CD14-positive monocyte (primary cell): ENCODE data around the gene SOD3. TPM values are rescaled to one million over a fixed set of nuclear protein-coding genes. Genes with fewer than 3 reads are reported as not detected.

Experiments
- DNase-seq, 3 donors: peaks; one replicate each; pipeline ENCODE4 v3.0.0-alpha.2; 2011 to 2022
- H2AFZ ChIP-seq: 2 replicates; pipeline ENCODE4 v1.6.0; 2012; ENCODE audit warnings: mild to moderate bottlenecking, low read depth, low read length, inconsistent platforms; ENCODE audit not compliant: insufficient read depth, poor library complexity, severe bottlenecking
- H3K27ac ChIP-seq, 2 donors: 1 replicate in 1 of 2; 2 replicates in 1 of 2; pipeline ENCODE4 v1.5.1; 2012 to 2013; ENCODE audit warnings: low read length in 2 of 2, control low read depth in 1 of 2, inconsistent platforms in 1 of 2, low read depth in 1 of 2, mild to moderate bottlenecking in 1 of 2
- H3K27me3 ChIP-seq, 2 donors: one replicate each; pipeline versions ENCODE4 v1.6.0 to v1.6.1; 2011 to 2013; ENCODE audit warnings: low read length in 2 of 2; ENCODE audit not compliant: control insufficient read depth in 2 of 2, insufficient read depth in 2 of 2
- H3K36me3 ChIP-seq, 2 donors: replicated peaks in 1 of 2; 1 replicate in 1 of 2; 2 replicates in 1 of 2; pipeline versions ENCODE4 v1.5.1 to v1.6.1; 2012 to 2013; ENCODE audit warnings: low read length in 2 of 2, control low read depth in 1 of 2, inconsistent platforms in 1 of 2, mild to moderate bottlenecking in 1 of 2; ENCODE audit not compliant: insufficient read depth in 2 of 2, control insufficient read depth in 1 of 2
- H3K4me1 ChIP-seq, 2 donors: 1 replicate in 1 of 2; 2 replicates in 1 of 2; pipeline versions ENCODE4 v1.5.1 to v1.6.1; 2012 to 2013; ENCODE audit warnings: low read length in 2 of 2, control low read depth in 1 of 2, inconsistent platforms in 1 of 2, mild to moderate bottlenecking in 1 of 2, moderate library complexity in 1 of 2; ENCODE audit not compliant: insufficient read depth in 2 of 2, control insufficient read depth in 1 of 2
- H3K4me2 ChIP-seq: replicated peaks from 2 replicates; pipeline ENCODE3; 2012; ENCODE audit warnings: low read length, moderate library complexity, mild to moderate bottlenecking; ENCODE audit not compliant: poor library complexity, severe bottlenecking; ENCODE audit errors: extremely low read depth
- H3K4me3 ChIP-seq, 3 experiments: fragments of 200-600 bp in 1 of 3; sonication (generic) in 1 of 3; replicated peaks in 1 of 3; 1 replicate in 2 of 3; 2 replicates in 1 of 3; pipeline ENCODE4 v1.5.1; 2011 to 2013; ENCODE audit warnings: low read length in 3 of 3, mild to moderate bottlenecking in 3 of 3, control low read depth in 2 of 3, low read depth in 2 of 3, inconsistent platforms in 1 of 3, moderate library complexity in 1 of 3
- H3K79me2 ChIP-seq: 2 replicates; pipeline ENCODE4 v1.6.0; 2012; ENCODE audit warnings: mild to moderate bottlenecking, control low read depth, inconsistent platforms, low read length, moderate library complexity; ENCODE audit not compliant: insufficient read depth
- H3K9ac ChIP-seq: 2 replicates; pipeline ENCODE4 v1.6.0; 2017; ENCODE audit warnings: low read length, mild to moderate bottlenecking; ENCODE audit not compliant: insufficient read depth, poor library complexity, severe bottlenecking
- H3K9me3 ChIP-seq, 2 donors: replicated peaks in 1 of 2; 1 replicate in 1 of 2; 2 replicates in 1 of 2; pipeline versions ENCODE4 v1.5.1 to v1.6.1; 2012 to 2013; ENCODE audit warnings: low read length in 2 of 2, control low read depth in 1 of 2; ENCODE audit not compliant: control insufficient read depth in 1 of 2, insufficient read depth in 1 of 2
- H4K20me1 ChIP-seq: 2 replicates; pipeline ENCODE4 v1.6.0; 2012; ENCODE audit warnings: mild to moderate bottlenecking, low read length, control low read depth, moderate library complexity; ENCODE audit not compliant: insufficient read depth
- H3K27ac Mint-ChIP-seq, 7 donors: one replicate each; pipeline ENCODE4 v1.8.0; 2020; ENCODE audit warnings: mild to moderate bottlenecking in 7 of 7, mixed read lengths in 7 of 7, moderate library complexity in 6 of 7, inconsistent platforms in 2 of 7
- H3K27me3 Mint-ChIP-seq, 3 donors: one replicate each; pipeline ENCODE4 v1.8.0; 2021 to 2022; ENCODE audit warnings: low read depth in 3 of 3, mild to moderate bottlenecking in 3 of 3, mixed read lengths in 3 of 3, moderate library complexity in 3 of 3, inconsistent platforms in 1 of 3
- H3K36me3 Mint-ChIP-seq, 2 donors: one replicate each; pipeline ENCODE4 v1.8.0; 2020; ENCODE audit warnings: mixed read lengths in 2 of 2, inconsistent platforms in 1 of 2, mild to moderate bottlenecking in 1 of 2
- H3K4me1 Mint-ChIP-seq: one replicate; pipeline ENCODE4 v1.8.0; 2020; ENCODE audit warnings: mild to moderate bottlenecking, mixed read lengths
- H3K4me3 Mint-ChIP-seq, 2 donors: one replicate each; pipeline ENCODE4 v1.8.0; 2020; ENCODE audit warnings: mild to moderate bottlenecking in 2 of 2, mixed read lengths in 2 of 2, moderate library complexity in 1 of 2
- H3K9me3 Mint-ChIP-seq, 7 donors: one replicate each; pipeline ENCODE4 v1.8.0; 2020 to 2022; ENCODE audit warnings: mixed read lengths in 7 of 7, mild to moderate bottlenecking in 6 of 7, moderate library complexity in 6 of 7, inconsistent platforms in 2 of 7
- WGBS: methylation state at CpG from one replicate; pipeline ENCODE4 v1.1.5; 2013; ENCODE audit warnings: missing lambda C conversion rate; ENCODE audit not compliant: insufficient coverage; 5-methylcytosine and 5-hydroxymethylcytosine counted together
- intact Hi-C, 2 donors: fragments of 100-400 bp; cut with micrococcal nuclease; formaldehyde crosslinking; loops; one replicate each; pipeline versions ENCODE4 v1.15.0 to v1.15.1; 2023
- polyA plus RNA-seq, 3 donors: library from polyadenylated mRNA; depleted of rRNA in 1 of 3; unstranded in 2 of 3; stranded (reverse) in 1 of 3; fragments of 300-500 nt in 2 of 3; fragments of >200 nt in 1 of 3; fragmentation: Illumina TruSeq in 2 of 3; gene quantifications; 1 replicate in 2 of 3; 2 replicates in 1 of 3; pipeline ENCODE4 v1.2.3, GENCODE V29; 2012 to 2021
- TF ChIP-seq, protein P1 (sequence below): fragments of 200-600 bp; IDR thresholded peaks from one replicate; pipeline ENCODE4 v1.8.0; 2022; ENCODE audit warnings: antibody characterized with exemption, mild to moderate bottlenecking

SOD3 gene
- polyA plus RNA-seq, 3 donors: not detected

DNA sequence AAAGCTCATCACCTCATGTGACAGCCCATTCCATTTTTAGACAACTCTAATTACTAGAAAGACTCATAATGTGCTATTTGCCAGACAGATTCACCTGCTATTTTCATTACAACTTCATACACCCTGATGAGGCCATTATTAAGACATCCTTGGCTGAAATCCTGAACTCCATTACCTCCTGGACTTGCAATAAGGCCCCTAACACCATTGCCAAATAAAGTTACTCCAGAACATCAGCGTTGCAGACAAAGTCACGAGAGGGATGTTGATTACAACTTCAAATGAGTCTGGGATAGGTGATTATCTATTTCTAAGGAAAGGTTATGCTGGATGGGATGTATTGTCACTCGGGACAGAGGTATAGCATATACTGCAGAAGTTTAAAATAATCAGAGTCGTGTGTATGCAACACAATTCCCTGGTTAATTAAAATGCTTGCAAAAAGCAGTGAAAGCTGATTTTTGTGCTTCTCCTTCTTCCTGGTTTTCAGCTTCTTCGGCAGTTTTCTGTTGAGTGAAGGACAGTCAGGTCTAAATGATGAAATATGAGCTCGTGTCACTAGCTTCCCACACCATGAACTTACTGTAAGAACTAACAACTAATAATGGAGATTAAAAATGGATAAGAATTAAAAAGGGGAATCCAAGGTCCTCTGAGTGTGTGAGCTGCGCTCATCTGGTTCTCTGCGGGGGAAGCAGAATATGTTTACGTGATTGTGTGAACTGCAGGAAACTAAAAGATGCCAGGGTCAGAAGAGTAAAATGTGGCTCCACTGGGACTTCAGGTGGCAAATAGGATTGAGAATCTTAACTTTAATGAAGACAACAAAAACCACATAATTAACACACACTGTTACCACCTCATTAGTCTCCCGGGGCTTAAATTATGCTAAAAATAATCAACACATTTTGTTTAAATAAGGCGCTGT lies 17.6 kb upstream of the SOD3 start:
- 83% methylated on average over 5 of the region's 11 CpGs for WGBS
- intact Hi-C loops: no loop called here
- no peak overlapping the region for H3K4me3 ChIP-seq

DNA sequence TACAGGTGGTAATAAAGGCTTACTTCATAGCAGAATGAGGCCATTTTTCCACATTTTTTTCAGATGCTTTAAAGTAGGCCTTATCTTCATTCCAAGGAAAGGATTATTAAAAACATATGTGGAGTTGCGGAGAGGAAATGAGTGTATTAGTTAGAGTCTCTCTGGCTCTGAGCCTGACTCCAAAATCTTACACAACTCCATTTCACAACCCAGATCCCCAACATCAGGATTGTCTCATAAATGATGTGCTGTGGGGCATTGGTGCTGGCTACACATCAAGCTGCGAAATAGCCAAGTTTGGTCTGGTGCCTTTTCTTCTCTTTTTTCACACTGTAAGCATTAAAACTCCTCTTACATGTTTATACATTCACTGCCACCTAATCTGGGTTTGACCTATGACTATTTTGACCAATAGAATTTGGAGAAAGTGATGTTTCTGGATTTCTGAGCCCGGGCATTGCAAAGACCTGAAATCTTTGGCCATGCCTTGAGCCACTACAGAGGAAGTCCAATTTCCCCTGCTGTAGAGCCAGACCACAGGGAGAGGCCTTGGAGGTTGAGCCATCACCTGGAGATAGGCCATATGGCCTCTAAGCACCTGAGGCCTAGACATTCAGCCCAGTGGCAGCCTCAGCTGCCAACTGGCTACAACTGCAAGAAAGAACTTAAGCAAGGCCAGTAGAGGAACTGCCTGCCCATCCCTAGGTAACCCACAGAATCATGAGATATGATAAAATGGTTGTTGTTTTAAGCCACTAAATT lies 16.7 kb upstream of the SOD3 start:
- intact Hi-C loops: no loop called here
- peaks cover 0 to 4% of the 10 kb centered on the region in 2 donors for H3K27me3 ChIP-seq
- H3K27ac ChIP-seq: no peak overlapping the region
- H3K79me2 ChIP-seq: no peaks in the 10 kb centered on the region
- no peaks in the 10 kb centered on the region for H4K20me1 ChIP-seq
- no peak overlapping the region for H2AFZ ChIP-seq
- no peaks in the 10 kb centered on the region for H3K36me3 Mint-ChIP-seq
- TF ChIP-seq, protein P1, sequence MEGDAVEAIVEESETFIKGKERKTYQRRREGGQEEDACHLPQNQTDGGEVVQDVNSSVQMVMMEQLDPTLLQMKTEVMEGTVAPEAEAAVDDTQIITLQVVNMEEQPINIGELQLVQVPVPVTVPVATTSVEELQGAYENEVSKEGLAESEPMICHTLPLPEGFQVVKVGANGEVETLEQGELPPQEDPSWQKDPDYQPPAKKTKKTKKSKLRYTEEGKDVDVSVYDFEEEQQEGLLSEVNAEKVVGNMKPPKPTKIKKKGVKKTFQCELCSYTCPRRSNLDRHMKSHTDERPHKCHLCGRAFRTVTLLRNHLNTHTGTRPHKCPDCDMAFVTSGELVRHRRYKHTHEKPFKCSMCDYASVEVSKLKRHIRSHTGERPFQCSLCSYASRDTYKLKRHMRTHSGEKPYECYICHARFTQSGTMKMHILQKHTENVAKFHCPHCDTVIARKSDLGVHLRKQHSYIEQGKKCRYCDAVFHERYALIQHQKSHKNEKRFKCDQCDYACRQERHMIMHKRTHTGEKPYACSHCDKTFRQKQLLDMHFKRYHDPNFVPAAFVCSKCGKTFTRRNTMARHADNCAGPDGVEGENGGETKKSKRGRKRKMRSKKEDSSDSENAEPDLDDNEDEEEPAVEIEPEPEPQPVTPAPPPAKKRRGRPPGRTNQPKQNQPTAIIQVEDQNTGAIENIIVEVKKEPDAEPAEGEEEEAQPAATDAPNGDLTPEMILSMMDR: no peak
- H3K4me2 ChIP-seq: no peak overlapping the region
- H3K9me3 Mint-ChIP-seq: peaks cover 0 to 3% (median 0%) of the 10 kb centered on the region in 7 donors
- no peak overlapping the region for H3K9ac ChIP-seq
- DNase-seq: no peak
- no peaks in the 10 kb centered on the region for H3K9me3 ChIP-seq
- 0% methylated on average over 1 of the region's 3 CpGs for WGBS
- no peak overlapping the region for H3K4me3 ChIP-seq
- H3K4me3 Mint-ChIP-seq: no peak overlapping the region
- peaks cover 0 to 9% (median 8%) of the 10 kb centered on the region in 3 donors for H3K27me3 Mint-ChIP-seq
- no peaks in the 10 kb centered on the region for H3K36me3 ChIP-seq
- H3K27ac Mint-ChIP-seq: no peak overlapping the region
- H3K4me1 ChIP-seq: peaks cover 11 to 15% of the 10 kb centered on the region in 2 donors
- peaks cover 22% of the 10 kb centered on the region for H3K4me1 Mint-ChIP-seq

More for the DNA sequence above, 17.6 kb upstream of the SOD3 start:
- H3K9me3 Mint-ChIP-seq: peaks cover 0 to 4% (median 0%) of the 10 kb centered on the region in 7 donors
- peaks cover 22% of the 10 kb centered on the region for H3K4me1 Mint-ChIP-seq
- H3K27me3 Mint-ChIP-seq: peaks cover 0 to 9% (median 2%) of the 10 kb centered on the region in 3 donors
- TF ChIP-seq, protein P1: no peak
- Histone ChIP-seq H3K27ac (no peak overlapping the region), H3K79me2 (no peaks in the 10 kb centered on the region), H4K20me1 (no peaks in the 10 kb centered on the region), H3K4me2 (no peak overlapping the region), H3K36me3 (no peaks in the 10 kb centered on the region), H3K4me1 (peaks cover 11 to 15% of the 10 kb centered on the region in 2 donors), H3K27me3 (peaks cover 0 to 4% of the 10 kb centered on the region in 2 donors), H2AFZ (no peak overlapping the region), H3K9me3 (no peaks in the 10 kb centered on the region), H3K9ac (no peak overlapping the region)
- no peaks in the 10 kb centered on the region for H3K36me3 Mint-ChIP-seq
- no peak overlapping the region for H3K27ac Mint-ChIP-seq
- no peak overlapping the region for H3K4me3 Mint-ChIP-seq
- no peak for DNase-seq
